ENCODE results near the gene MICAL3.

The MICAL3 gene

GRCh38 chr22:17785185-17786184 is 238.9 kb downstream of the MICAL3 start:
- no peak for DNase-seq

- DNase-seq = no peak
Measured at GRCh38 chr22:17784776-17785175, 239.6 kb downstream of the MICAL3 start.

- DNase-seq = no peak
Measured at GRCh38 chr22:17783773-17784480, 240.4 kb downstream of the MICAL3 start.

- no peak for DNase-seq
Measured at GRCh38 chr22:17783312-17783711, 241.0 kb downstream of the MICAL3 start.

GRCh38 chr22:17782621-17783020 is 241.7 kb downstream of the MICAL3 start:
- DNase-seq = no peak

- DNase-seq = no peak
Measured at GRCh38 chr22:17782158-17782557, 242.2 kb downstream of the MICAL3 start.

GRCh38 chr22:17781319-17782031 is 242.9 kb downstream of the MICAL3 start:
- DNase-seq = peak; percentile 32

- DNase-seq = no peak
Measured at GRCh38 chr22:17780741-17781318, 243.5 kb downstream of the MICAL3 start.

GRCh38 chr22:17780116-17780740 is 244.1 kb downstream of the MICAL3 start:
- DNase-seq = no peak

- no peak for DNase-seq
Measured at GRCh38 chr22:17779286-17780115, 244.9 kb downstream of the MICAL3 start.

- DNase-seq = no peak
Measured at GRCh38 chr22:17778412-17778976, 245.9 kb downstream of the MICAL3 start.

GRCh38 chr22:17777717-17778044 is 246.7 kb downstream of the MICAL3 start:
- no peak for DNase-seq

- DNase-seq = no peak
Measured at GRCh38 chr22:17777005-17777716, 247.2 kb downstream of the MICAL3 start.

- DNase-seq = no peak
Measured at GRCh38 chr22:17775781-17776465, 248.4 kb downstream of the MICAL3 start.

GRCh38 chr22:17774926-17775685 is 249.3 kb downstream of the MICAL3 start:
- no peak for DNase-seq

- DNase-seq = no peak
Measured at GRCh38 chr22:17774206-17774925, 250.0 kb downstream of the MICAL3 start, which contains the start of gene BID. Gene BID (minus strand): TSS chr22:17774469. CDS start chr22:17750116, 24,353 bp downstream.

- DNase-seq = peak; percentile 28
Measured at GRCh38 chr22:17773606-17774205, 250.7 kb downstream of the MICAL3 start.
